HG03025 (cell line): ENCODE measurements around the gene AFAP1.

ENCODE experiments used
- ATAC-seq: cut with Tn5 transposase; IDR thresholded peaks from one replicate; pipeline ENCODE4 v1.9.1; 2021; ENCODE audit warnings: mild to moderate bottlenecking, moderate library complexity; ENCODE audit not compliant: unreplicated experiment, low FRiP score

The AFAP1 gene

DNA sequence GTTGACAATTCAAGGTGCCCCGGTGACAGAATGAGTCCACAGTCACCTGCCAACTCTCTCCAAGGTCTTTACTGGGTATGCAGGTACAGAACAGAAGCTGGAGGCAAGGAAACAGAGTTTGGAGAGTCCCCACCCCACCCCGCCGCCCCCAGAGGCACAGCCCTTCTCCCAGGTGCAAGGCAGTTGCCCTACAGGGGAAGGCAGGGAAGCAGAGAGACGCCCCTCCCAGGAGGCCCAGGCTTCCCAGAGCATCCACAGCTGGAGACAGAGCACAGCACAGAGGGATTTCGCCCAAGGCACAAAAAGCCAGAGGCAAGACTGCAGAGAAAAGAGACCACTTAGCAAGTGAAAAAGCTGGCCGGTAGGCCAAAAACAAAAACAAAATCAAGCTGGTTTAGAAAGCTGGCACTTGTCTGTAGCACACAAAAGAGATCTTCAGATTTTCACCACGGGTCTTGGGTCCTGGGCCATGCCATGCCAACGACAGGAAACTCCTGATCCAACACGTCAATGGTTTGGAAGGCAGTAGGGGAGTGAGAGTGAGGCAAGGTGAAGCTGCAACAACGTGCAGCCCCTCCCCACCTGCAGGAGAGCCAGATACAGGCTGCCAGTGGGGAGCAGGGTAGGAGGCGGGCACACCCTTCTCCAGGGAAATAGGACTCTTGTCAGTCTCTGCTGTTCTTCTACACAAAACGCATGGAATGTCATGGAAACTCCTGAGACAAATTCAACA is 113.3 kb downstream of the AFAP1 start:
- ATAC-seq: no peak

DNA sequence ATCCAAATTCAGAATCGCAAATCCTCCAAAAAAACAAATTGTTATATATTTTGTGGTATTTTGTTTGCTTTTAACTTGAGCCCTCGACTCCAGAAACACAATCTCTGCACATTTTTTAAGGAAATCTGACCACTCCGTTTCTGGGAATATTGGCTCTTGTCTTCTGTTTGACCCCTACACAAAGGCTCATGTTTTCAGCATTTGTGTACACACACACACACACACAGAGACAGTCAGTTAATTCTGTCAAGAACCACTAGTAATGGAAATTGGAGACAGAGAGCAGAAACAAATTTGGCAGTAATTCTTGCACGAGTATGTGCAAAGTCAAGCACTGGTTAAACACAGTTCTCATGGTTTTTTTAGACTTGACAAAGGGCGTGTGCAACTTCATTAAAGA is 115.4 kb downstream of the AFAP1 start:
- ATAC-seq: no peak

DNA sequence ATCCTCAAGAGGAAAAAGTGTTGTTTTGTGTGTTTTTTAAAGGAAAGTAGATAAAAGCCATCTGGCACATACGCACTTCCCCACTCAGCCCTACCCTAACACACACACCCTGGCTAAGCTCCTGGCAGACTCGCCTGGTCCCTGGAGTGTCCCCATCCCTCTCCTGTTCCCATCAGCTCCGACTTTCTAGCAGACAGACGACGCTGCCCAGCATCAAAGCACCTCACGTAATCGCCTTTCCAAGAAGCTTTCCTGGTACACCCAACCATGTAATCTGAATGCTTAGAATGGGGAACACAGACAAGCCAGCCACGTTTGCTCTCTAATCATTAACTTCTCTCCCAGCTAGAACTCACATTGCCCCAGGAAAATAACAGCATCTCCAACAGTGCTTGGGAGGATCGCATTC is 116.2 kb downstream of the AFAP1 start:
- ATAC-seq: no peak

DNA sequence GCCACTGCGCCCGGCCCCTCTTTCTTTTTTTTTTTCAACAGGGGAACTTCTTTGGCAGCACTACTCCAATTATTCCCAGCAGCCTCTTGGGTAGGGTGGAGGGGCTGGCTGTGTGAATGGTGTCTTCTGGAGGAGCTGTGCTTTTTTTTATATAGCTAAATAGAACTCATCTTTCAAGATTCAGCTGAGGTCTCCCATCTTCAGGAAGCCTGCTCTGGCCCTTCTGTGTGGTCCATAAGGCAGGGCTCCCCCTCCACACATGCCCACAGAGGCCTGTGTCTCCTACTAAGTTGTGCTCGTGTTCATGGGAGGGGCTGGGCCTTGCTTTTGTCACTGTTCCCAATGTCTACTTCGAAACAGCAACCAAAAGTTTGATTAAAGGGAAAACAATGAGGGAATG is 116.8 kb downstream of the AFAP1 start:
- no peak for ATAC-seq

DNA sequence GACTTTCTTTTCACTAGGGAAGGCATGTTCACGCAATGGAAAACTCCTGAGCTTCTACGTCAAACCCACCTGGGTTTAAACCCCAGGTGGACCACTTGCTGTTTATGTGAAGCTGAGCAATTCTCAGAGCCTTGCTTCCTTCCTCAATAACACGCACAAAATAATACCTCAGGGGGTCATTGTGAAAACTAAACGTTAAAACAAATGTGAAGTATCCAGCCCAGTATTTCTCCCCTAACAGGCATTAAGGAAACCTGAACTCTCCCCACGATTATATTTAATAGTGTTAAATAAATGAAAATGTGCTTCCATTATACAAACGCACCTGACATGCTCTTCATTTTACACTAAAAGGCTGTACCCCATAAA is 117.5 kb downstream of the AFAP1 start:
- ATAC-seq: no peak

DNA sequence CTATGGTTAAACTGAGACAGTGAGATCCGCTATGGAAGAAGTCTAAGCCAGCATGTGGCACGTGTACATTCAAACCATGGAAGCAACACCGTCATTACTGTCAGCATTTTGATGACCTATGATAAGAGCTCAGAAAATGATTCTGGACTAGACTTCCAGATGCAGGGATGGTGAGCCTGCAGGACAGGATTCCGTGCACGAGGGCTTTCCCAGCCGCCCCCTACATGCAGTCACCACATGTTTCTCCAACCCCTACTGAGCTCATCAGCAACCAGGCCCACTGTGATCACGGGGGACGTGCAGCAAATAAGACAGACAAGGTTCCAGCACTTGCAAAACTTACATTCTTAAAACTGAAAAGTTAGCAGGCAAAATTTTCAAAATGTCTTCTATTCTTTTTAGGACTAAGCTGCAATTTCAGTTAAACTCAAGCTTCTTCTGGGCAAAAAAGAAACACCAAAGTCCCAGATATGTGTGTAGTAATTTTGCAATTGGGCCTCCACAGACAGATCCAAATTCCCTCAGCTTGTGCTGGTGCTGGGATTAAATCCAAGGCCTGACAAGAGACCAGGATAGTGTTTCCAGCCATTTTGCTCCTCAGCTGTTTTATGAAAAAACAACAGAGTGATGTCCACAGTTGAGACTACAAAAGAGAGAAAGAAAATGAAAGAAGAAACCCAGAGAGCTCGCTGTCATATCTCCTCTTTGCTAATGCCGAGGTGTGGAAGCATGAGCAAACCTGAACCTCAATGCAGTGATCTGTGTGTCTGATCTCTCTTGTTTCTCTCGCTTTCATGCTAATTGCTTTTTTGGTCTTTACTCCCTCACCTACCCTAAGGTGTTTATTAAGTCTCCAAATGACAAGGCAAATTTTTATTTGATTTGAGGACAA is 118.2 kb downstream of the AFAP1 start:
- ATAC-seq: no peak

DNA sequence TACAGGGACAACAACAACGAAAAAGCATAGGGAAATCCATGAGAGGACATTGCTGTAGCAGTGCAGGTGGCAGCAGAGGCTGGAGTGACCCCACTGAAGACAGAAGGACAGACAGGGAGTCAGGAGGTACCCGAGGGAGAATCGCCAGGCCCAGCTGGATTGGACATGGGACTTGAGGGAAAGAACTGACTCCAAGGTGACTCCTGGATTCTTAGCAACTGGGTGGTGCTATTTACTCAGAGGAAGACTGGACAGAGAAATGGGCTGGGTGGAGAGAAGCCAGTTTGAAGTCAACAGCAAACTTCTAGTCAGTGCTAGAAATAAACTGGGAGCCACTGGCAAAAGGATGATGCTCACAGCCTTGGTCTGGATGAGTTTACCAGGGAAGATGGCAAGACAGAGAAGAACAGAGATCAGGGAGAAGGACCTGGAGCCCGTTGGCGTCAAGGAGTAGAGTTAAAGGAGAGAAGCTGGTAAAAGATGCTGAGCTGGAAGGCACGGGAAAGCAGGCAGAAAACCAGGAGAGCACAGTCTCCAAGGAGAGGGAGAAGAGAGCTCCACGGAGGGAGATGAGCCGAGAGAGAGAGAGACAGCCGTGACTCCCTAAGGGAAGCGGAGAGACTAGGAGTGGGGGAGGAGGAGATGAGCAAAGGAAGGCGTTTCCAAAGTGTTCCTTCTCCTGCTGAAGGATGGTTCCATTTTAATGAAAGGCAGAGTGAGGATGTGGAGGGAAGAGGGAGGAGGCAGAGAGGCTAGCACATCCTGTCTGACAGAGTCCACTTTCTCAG is 119.4 kb downstream of the AFAP1 start:
- no peak for ATAC-seq

DNA sequence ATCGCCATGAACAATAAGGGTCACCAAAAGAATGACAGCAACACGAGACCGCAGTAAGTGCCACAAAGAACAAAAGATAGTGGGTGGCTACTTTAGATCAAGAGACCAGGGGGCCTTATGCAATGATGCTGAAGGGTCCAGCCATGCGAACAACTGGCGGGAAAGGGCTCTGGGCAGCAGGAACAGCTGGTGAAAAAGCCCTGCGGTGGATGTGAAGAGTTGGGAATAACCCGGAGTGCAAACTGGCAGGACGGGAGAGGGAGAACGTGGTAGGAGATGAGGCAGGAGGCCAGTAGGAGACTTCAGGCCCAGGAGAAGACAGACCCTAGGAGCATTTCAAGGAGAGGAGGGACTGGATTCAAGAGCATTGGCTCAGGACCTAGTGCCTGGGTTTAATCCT is 120.2 kb downstream of the AFAP1 start:
- ATAC-seq: no peak

DNA sequence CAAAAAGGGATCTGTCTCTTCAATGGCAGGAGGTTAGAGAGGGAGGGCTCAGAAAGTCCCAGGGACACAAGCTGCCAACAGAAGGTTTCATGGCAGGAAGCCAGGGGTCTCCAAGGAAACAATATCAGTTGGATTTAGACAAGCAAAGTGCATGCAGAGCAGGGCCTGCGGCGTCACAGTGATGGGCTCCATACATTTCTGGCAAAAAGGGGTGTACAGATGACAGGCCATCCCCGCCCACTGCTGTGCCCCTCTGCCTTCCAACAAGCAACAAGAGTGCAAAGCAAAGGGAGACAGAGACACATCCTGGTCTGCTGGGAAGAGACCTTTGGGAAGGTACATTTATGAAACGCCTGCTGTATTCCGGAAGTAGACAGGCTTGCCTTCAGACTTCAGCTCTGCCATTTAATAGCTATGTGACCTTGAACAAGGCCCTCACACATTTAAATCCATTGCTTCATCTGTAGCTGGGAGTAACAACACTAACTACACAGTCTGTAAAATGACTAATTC is 121.2 kb downstream of the AFAP1 start:
- no peak for ATAC-seq

DNA sequence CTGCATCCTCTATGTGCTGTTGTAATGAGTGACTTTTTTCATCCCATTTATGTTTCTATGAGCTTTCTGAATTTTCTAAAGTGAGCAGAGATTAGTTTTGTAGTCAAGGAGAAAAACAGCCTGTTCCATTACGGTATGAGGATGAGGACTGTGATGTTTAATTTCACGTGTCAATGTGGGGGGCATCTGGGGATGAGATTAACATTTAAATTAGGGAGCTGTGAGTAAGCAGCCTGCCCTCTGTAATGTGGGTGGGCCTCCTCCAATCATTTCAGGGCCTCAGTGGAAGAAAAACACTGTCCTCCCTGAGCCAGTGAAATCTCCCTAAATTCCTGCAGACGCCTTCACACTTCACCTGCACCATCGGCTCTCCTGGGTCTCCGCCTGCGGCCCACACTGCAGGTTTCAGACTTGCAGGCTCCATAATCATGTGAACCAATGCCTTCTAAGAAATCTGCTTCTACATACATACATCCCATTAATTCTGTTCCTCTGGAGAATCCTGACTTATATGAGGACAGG is 121.7 kb downstream of the AFAP1 start:
- no peak for ATAC-seq

DNA sequence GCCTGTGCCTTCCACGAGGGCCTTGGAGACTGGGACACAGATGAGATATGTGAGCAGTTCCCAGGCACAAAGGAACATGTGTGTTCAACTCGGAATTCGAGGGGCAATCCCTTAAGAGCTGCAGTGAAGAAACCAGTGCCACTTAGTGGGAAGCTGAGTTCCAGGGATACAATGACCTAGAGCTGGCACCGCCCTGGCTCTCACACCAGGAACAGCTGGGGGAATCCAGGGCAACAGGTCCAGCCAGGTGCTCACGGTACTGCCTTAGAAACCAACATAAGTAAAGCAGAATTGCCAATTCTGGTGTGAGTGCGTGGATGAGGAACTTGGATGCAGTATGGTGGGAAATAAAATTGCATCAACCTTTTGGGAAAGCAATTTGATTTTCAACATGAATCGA is 122.9 kb downstream of the AFAP1 start:
- ATAC-seq: no peak

DNA sequence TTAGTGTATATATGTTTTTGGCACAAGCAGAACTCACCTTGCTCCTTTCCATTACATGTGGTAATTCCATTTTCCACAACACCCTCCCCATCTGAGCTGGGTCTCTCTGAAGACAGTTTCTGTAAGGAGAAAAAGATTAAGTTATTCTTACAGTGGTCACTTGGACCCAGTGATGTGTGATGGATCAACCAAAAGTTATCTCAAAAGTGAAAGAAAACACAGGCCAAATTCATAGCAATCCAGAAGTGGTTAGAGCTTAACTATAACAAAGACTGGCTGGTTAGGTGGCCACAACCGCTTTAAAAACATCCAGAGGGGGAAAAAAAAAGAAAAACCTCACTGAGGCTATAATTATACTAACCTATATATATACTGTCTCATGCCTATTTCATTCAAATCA is 123.7 kb downstream of the AFAP1 start:
- ATAC-seq: no peak

DNA sequence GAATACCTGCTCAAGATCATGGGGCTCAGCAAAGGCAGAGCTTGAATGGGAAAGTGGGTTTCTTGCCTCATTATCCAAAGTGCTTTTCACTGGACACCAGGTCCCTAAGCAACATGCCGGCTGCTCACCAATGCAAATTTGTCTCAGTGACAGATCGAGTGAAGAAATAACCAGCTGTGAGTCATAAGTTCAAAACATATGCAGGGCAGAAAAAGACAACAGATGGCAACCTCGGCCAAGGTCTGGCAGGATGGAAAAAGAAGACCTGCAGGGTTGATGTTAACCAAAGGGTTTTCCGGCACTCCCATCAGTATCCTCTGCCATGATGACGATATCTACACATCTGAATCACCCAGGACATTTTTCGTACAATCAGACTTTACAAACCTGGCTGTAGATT is 124.1 kb downstream of the AFAP1 start:
- no peak for ATAC-seq

DNA sequence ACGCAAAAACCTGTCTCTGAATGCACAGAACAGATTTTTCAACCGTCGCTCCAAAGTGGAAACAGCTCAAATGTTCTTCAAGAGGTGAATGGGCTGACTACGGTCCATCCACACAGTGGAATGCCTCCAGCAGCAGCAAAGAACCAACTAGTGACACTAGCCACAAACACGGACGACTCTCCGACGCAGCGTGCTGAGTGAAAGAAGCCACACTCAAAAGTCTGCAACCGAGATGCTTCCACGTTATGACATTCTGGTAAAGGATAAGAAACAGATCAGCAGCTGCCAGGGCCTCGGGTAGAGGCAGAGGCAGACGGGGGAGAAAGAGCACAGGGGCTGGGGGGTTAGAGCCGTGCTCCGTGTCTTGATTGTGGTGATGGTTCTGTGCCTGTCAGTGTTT is 125.2 kb downstream of the AFAP1 start:
- no peak for ATAC-seq

DNA sequence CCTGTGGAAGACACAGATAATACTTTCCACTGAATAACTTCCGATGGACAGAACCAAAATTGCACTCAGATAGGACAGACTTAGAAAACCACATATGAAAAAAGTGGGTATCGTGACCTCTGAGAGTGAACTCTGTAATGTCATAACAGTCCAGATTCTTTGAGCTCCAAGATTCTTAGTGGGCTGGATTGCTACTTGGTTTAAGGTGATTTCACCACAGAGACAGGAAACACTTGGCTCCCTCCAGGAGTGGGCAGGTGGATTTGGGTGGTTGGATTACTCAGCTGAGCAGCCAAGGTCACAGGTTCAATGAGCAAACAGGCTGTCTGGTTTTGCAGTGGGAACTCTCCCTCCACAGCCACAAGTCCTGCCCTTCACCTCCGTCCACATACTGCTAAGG is 126.0 kb downstream of the AFAP1 start:
- no peak for ATAC-seq

DNA sequence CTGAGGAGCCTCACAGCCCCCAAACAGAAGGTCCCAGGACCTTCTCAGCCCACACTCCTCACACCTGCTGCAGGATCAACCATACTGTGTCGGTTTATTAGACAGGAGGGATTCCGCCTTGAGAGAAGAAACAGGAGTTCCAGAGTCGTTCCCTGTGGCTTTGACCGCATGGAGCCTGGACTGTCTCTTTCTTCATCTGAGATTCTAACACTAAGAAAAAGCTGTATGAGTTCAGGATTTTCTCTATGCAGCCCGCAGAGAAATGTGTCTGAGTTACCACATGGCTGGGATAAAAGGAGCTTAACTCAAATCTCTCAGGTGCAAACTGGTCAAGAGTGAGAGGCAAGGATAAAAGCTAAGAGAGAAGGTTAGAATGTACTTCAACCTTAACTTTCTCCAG is 126.7 kb downstream of the AFAP1 start:
- no peak for ATAC-seq

DNA sequence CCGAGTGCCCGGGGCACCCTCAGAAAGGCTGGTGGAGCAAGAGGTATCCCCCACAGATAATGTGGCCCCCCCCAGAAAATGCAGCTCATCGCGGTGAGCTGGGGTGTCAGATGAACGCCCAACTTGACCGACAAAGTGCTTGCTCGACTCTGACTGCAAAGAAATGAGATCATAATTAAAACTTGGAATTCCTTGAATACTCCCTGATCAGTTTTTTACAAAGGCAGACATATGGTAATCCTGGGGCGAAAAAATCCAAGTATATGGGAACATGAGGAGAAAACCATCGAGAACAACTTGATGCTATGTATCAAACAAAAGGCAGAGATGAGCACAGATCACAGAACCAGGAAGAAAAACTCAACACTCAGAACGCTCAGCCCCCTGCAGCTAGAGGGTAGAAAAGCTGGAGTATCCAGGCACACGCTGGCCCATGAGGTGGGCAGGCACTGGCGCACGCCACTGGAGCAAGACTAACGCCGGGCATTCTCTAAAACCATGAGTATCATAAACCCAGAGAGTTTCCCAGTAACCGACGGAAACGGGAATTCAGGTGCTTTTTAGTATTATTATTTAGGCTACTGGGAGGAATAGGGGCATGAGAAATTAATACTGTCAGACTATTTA is 127.3 kb downstream of the AFAP1 start:
- no peak for ATAC-seq

DNA sequence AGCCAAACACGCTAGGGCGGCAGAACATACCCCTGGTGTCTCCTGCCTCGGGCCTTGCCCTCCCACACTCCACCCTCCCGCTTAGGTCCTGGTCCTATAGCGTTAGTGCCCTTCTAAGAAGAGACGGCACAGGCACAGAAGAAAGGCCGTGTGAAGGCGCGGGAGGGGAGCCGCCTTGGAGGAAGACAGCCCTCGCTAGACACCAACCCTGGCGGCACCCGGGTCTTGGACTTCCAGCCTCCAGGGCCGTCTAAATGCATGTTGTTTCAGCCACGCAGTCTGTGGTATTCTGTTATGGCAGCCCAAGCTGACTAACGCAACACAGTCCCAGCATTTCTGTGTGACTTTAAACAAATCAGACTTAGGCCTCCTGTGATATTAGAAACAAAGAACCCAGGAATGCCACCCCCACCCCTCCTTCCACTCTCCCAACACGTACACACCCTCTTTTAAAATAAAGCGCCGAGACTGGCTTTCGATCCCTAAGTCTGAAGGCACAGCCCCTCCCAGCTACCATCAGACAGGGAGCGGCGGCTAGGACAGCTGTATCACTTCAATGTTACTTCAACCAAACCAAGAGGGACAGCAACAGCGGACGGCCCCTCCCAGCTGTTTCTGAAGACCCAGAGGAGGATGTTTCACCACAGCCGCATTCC is 128.0 kb downstream of the AFAP1 start:
- ATAC-seq: no peak

DNA sequence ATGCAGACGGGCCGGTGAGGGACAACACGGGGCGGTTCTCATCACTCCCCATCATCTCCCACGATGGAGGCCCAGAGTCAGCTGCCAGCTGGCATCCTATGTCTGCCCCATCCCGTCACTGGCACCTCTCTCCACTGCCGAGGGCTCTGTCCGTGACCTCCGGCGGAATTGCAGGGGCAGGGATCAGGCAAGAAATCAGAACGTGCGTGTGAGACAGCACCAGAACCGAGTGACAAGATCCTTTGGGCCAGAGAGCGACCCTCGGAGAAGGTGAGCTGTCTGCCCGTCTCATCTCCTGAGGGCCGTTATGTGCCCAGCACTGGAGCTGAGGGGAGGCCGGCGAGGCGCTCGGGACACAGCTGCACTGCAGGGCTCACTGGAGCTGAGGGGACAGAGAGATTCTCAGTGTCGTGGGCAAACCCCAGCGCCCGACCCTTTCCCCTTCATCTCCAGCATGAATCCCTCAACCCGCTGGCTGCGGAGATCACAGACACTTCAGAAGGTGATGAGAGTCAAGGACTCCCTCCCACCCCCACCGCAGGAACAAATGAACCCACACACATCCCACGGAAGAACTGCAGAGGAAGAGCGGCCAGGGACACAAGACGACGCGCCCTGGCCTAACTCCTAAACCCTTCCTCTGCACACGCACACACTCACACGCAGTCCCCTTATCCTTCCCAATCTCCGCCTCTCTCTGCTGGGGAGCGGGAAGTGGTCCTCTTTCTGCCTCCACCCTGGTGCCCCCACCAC is 128.7 kb downstream of the AFAP1 start:
- no peak for ATAC-seq
